Naive thymus-derived CD4-positive, alpha-beta T cell (primary cell): ENCODE measurements around the gene OR52N2. TPM values are rescaled to one million over a fixed set of nuclear protein-coding genes. Genes with fewer than 3 reads are reported as not detected.

ENCODE experiments used
- ATAC-seq: fragments of 150-1000 bp; cut with Tn5 transposase; 2 replicates; pipeline ENCODE4 v1.10.0; 2021; ENCODE audit warnings: mild to moderate bottlenecking, moderate library complexity
- CTCF ChIA-PET: fragments of 350-600 bp; sonication (Branson Sonifier 250); formaldehyde crosslinking; loops from one replicate; lab custom pipeline; 2021; ENCODE audit warnings: antibody characterized with exemption; lab: Charles Lee
- POLR2A ChIA-PET: fragments of 350-600 bp; sonication (Branson Sonifier 250); formaldehyde crosslinking; loops from one replicate; lab custom pipeline; 2021; ENCODE audit warnings: antibody characterized with exemption, inconsistent platforms; lab: Charles Lee
- DNase-seq, 9 donors: peaks; one replicate each; pipeline versions ENCODE4 v3.0.0 to v3.0.0-alpha.2; 2020 to 2022; ENCODE audit warnings: mixed read lengths in 1 of 9
- H3K27ac ChIP-seq: one replicate; pipeline ENCODE4 v1.7.0; 2013; ENCODE audit warnings: mild to moderate bottlenecking, low read depth, low read length, moderate library complexity
- H3K27me3 ChIP-seq, 2 donors: one replicate each; pipeline ENCODE4 v1.7.0; 2013; ENCODE audit warnings: low read length in 2 of 2, mild to moderate bottlenecking in 2 of 2, moderate library complexity in 2 of 2; ENCODE audit not compliant: control insufficient read depth in 2 of 2, insufficient read depth in 2 of 2
- H3K36me3 ChIP-seq, 3 experiments: 1 replicate in 2 of 3; 2 replicates in 1 of 3; pipeline ENCODE4 v1.7.0; 2013; ENCODE audit warnings: low read length in 3 of 3, mild to moderate bottlenecking in 3 of 3, moderate library complexity in 1 of 3; ENCODE audit not compliant: insufficient read depth in 3 of 3, control insufficient read depth in 2 of 3
- H3K4me1 ChIP-seq, 2 donors: one replicate each; pipeline ENCODE4 v1.7.0; 2013; ENCODE audit warnings: low read length in 2 of 2, mild to moderate bottlenecking in 2 of 2, moderate library complexity in 1 of 2; ENCODE audit not compliant: control insufficient read depth in 2 of 2, insufficient read depth in 2 of 2
- H3K4me3 ChIP-seq: 2 replicates; pipeline ENCODE4 v1.7.0; 2013; ENCODE audit warnings: mild to moderate bottlenecking, low read length
- H3K9me3 ChIP-seq, 3 experiments: 1 replicate in 2 of 3; 2 replicates in 1 of 3; pipeline ENCODE4 v1.7.0; 2013; ENCODE audit warnings: low read length in 3 of 3; ENCODE audit not compliant: control insufficient read depth in 2 of 3
- H3K27ac Mint-ChIP-seq, 9 donors: one replicate each; pipeline ENCODE4 v1.8.0; 2020 to 2022; ENCODE audit warnings: mixed read lengths in 9 of 9, mild to moderate bottlenecking in 8 of 9, moderate library complexity in 5 of 9, inconsistent platforms in 2 of 9
- H3K27me3 Mint-ChIP-seq, 5 donors: one replicate each; pipeline ENCODE4 v1.8.0; 2021 to 2022; ENCODE audit warnings: mixed read lengths in 5 of 5, mild to moderate bottlenecking in 1 of 5
- H3K36me3 Mint-ChIP-seq, 5 donors: one replicate each; pipeline ENCODE4 v1.8.0; 2020 to 2022; ENCODE audit warnings: mixed read lengths in 5 of 5, mild to moderate bottlenecking in 3 of 5, inconsistent platforms in 1 of 5
- H3K4me1 Mint-ChIP-seq, 7 donors: one replicate each; pipeline ENCODE4 v1.8.0; 2020 to 2022; ENCODE audit warnings: mixed read lengths in 7 of 7, mild to moderate bottlenecking in 3 of 7, inconsistent platforms in 1 of 7
- H3K4me3 Mint-ChIP-seq, 10 donors: one replicate each; pipeline ENCODE4 v1.8.0; 2020 to 2022; ENCODE audit warnings: mild to moderate bottlenecking in 10 of 10, mixed read lengths in 10 of 10, moderate library complexity in 6 of 10, inconsistent platforms in 2 of 10
- H3K9me3 Mint-ChIP-seq, 11 donors: one replicate each; pipeline ENCODE4 v1.8.0; 2020 to 2022; ENCODE audit warnings: mixed read lengths in 11 of 11, mild to moderate bottlenecking in 4 of 11, inconsistent platforms in 1 of 11, moderate library complexity in 1 of 11
- intact Hi-C, 2 donors: fragments of 100-400 bp; cut with micrococcal nuclease; formaldehyde crosslinking; loops; one replicate each; pipeline ENCODE4 v1.15.1; 2023
- polyA plus RNA-seq, 2 donors: library from polyadenylated mRNA; unstranded; fragments of 300-500 nt; fragmentation: Illumina TruSeq; gene quantifications; one replicate each; pipeline ENCODE4 v1.2.3, GENCODE V29; 2021
- total RNA-seq, 6 experiments: library from RNA in 5 of 6; stranded (reverse) in 5 of 6; gene quantifications; 1 replicate in 5 of 6; 2 replicates in 1 of 6; pipeline ENCODE4 v1.2.3 and lab custom pipeline; 2021 to 2026

The OR52N2 gene
- not detected for total RNA-seq
- not detected for polyA plus RNA-seq
- total RNA-seq (lab: John Stamatoyannopoulos, UW): not detected

GRCh38 chr11:5808500-5809121, at the start of gene OR52N2:
Gene OR52N2, plus strand, starts transcription at chr11:5808924. Its CDS starts 11,412 bp downstream, at chr11:5820336.
- H3K9me3 Mint-ChIP-seq: peaks cover 3 to 9% (median 6%) of the 10 kb centered on the region in 11 donors
- H3K36me3 Mint-ChIP-seq: peaks cover 0 to 4% (median 0%) of the 10 kb centered on the region in 5 donors
- peaks cover 0 to 5% (median 0%) of the 10 kb centered on the region in 3 experiments for H3K9me3 ChIP-seq
- CTCF ChIA-PET: interaction anchor here (0.8 to 2.8 kb wide), 6 partner anchors 124 to 1172 kb away, joined by 4 to 11 read pairs (median 6); partner anchors contain the start of genes OR51D1 and TRIM5
- ATAC-seq: peak; percentile 92
- intact Hi-C loops: loop anchor here (1.0 to 5.0 kb wide), 7 partner anchors 124 to 1621 kb away; partner anchors contain the start of gene OR51D1 (in 1 of the 2)
- peaks cover 12 to 29% (median 25%) of the 10 kb centered on the region in 5 donors for H3K27me3 Mint-ChIP-seq
- H3K27me3 ChIP-seq: peaks cover 0 to 6% of the 10 kb centered on the region in 2 donors
- no peaks in the 10 kb centered on the region for H3K36me3 ChIP-seq
- peak within 1 kb of the TSS; percentile 61 for H3K4me3 ChIP-seq
- peak within 1 kb of the TSS; percentile 86 to 95 (median 90) for H3K4me3 Mint-ChIP-seq
- peaks cover 7 to 16% (median 10%) of the 10 kb centered on the region in 7 donors for H3K4me1 Mint-ChIP-seq
- H3K4me1 ChIP-seq: no peaks in the 10 kb centered on the region
- peak; percentile 38 to 73 (median 66) for DNase-seq
- no peak within 1 kb of the TSS for H3K27ac ChIP-seq
- peak within 1 kb of the TSS in 8 of 9 donors; percentile 1 to 87 (median 20) for H3K27ac Mint-ChIP-seq
- POLR2A ChIA-PET: no interaction called here

DNA sequence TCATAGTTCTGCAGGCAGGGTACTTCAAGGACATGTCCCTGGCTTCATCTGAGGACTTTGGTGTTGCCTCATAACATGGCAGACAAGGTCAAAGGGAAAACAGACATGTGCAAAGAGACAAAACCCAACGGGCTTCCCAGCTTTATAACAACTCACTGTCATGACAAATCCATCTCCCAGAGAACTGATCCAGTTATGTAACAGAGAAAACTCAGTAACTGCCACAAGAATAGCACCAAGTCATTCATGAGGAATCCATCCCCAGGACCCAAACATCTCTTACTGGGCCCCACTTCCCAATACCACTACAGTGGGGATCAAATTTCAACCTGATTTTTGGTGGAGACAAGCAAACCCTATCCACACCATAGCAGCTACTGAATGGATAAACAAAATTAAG, 41.7 kb upstream of the OR52N2 start:
- Mint-ChIP-seq H3K4me1 (no peaks in the 10 kb centered on the region), H3K27ac (no peak overlapping the region)
- POLR2A ChIA-PET: no interaction called here

DNA sequence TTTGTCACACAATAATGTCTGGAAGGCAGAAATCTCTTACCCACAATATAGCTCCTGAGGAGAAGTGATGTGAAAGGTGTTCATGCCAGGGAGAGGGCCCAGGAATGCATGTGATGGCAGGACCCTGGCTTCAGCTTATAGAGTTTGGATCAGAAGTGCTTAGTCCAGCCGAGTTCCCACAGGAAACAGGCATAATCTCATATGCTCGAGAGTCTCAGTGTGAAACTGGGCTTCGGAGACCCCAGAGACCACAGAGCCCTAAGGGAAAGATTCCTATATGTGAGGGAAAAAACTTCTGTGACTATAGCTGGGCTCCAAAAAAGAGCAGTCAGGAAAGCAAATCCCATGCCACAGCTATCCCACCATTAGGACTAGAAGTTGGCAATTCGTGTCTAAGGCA, 25.5 kb upstream of the OR52N2 start, which contains the start of gene OR52N5:
OR52N5 (minus strand) TSS at position 101 of the 400 bp plus-strand sequence. CDS start 4,721 bp downstream, outside the sequence.
- H3K4me1 ChIP-seq: no peaks in the 10 kb centered on the region
- no peak for ATAC-seq
- ChIA-PET POLR2A (no interaction called here), CTCF (interaction anchor here (0.7 kb wide), 1 partner anchor 750 kb away, joined by 3 read pairs; no protein-coding TSS in a partner anchor)
- peaks cover under 1 to 23% (median 7%) of the 10 kb centered on the region in 5 donors for H3K27me3 Mint-ChIP-seq
- H3K9me3 ChIP-seq: no peaks in the 10 kb centered on the region
- no peaks in the 10 kb centered on the region for H3K27me3 ChIP-seq
- no peaks in the 10 kb centered on the region for H3K9me3 Mint-ChIP-seq
- H3K4me3 ChIP-seq: no peak within 1 kb of the TSS
- no peak for DNase-seq
- H3K36me3 ChIP-seq: no peaks in the 10 kb centered on the region
- H3K27ac ChIP-seq: no peak within 1 kb of the TSS
- H3K36me3 Mint-ChIP-seq: no peaks in the 10 kb centered on the region
- no peak within 1 kb of the TSS for H3K27ac Mint-ChIP-seq
- intact Hi-C loops: no loop called here
- no peak within 1 kb of the TSS for H3K4me3 Mint-ChIP-seq
- peaks cover 0 to 1% (median 0%) of the 10 kb centered on the region in 7 donors for H3K4me1 Mint-ChIP-seq

More for the DNA sequence above, 41.7 kb upstream of the OR52N2 start:
- H3K4me3 Mint-ChIP-seq: no peak overlapping the region
- intact Hi-C loops: no loop called here
- ATAC-seq (no peak), DNase-seq (no peak)
- Histone ChIP-seq H3K4me3 (no peak overlapping the region), H3K36me3 (no peaks in the 10 kb centered on the region), H3K4me1 (no peaks in the 10 kb centered on the region), H3K9me3 (no peaks in the 10 kb centered on the region), H3K27me3 (peaks cover 0 to 3% of the 10 kb centered on the region in 2 donors), H3K27ac (no peak overlapping the region)
- CTCF ChIA-PET: interaction anchor here (0.6 kb wide), 1 partner anchor 43 kb away, joined by 4 read pairs; no protein-coding TSS in a partner anchor
- peaks cover 0 to 4% (median 0%) of the 10 kb centered on the region in 5 donors for H3K27me3 Mint-ChIP-seq
- no peaks in the 10 kb centered on the region for H3K36me3 Mint-ChIP-seq
- H3K9me3 Mint-ChIP-seq: no peaks in the 10 kb centered on the region

GRCh38 chr11:5791165-5791564, 17.6 kb upstream of the OR52N2 start, which contains the start of gene OR52N1:
Gene OR52N1, minus strand, starts transcription at chr11:5791265. Its CDS starts 2,449 bp downstream, at chr11:5788816.
- Histone ChIP-seq H3K27ac (no peak within 1 kb of the TSS), H3K36me3 (no peaks in the 10 kb centered on the region), H3K4me3 (no peak within 1 kb of the TSS), H3K27me3 (no peaks in the 10 kb centered on the region), H3K4me1 (no peaks in the 10 kb centered on the region), H3K9me3 (no peaks in the 10 kb centered on the region)
- Mint-ChIP-seq H3K27me3 (peaks cover 0 to 15% (median 11%) of the 10 kb centered on the region in 5 donors), H3K4me1 (no peaks in the 10 kb centered on the region), H3K36me3 (no peaks in the 10 kb centered on the region), H3K27ac (no peak within 1 kb of the TSS), H3K4me3 (no peak within 1 kb of the TSS), H3K9me3 (no peaks in the 10 kb centered on the region)
- no peak for DNase-seq
- ChIA-PET POLR2A (no interaction called here), CTCF (no interaction called here)
- no peak for ATAC-seq
- intact Hi-C loops: no loop called here

DNA sequence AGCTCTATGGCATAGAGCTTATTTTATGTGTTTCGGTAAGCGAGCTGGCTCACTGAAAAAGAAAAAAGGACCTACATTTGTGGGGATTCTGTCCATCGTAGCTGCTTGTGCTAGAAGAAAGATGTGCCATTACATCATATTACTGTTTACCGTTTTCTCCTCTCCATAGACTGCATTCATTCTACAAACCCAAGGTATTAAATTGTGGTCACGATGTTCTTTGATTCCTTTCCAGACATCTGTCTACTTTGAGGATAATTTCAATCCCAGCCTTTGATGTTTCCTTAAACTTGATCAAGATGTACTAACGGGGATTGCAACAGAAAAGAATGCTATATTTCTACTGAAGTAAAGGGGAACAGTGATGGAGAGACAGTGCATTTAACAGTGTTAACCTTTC, 12.2 kb upstream of the OR52N2 start:
- no peak for ATAC-seq
- Mint-ChIP-seq H3K36me3 (no peaks in the 10 kb centered on the region), H3K4me3 (no peak overlapping the region), H3K27me3 (peaks cover 7 to 39% (median 30%) of the 10 kb centered on the region in 5 donors), H3K9me3 (no peaks in the 10 kb centered on the region), H3K4me1 (no peaks in the 10 kb centered on the region), H3K27ac (no peak overlapping the region)
- H3K36me3 ChIP-seq: no peaks in the 10 kb centered on the region
- no peak for DNase-seq
- peaks cover 0 to 6% of the 10 kb centered on the region in 2 donors for H3K27me3 ChIP-seq
- no peaks in the 10 kb centered on the region for H3K4me1 ChIP-seq
- no peak overlapping the region for H3K4me3 ChIP-seq
- intact Hi-C loops: no loop called here
- H3K9me3 ChIP-seq: no peaks in the 10 kb centered on the region
- ChIA-PET POLR2A (no interaction called here), CTCF (interaction anchor here (0.6 kb wide), 1 partner anchor 401 kb away, joined by 3 read pairs; no protein-coding TSS in a partner anchor)
- no peak overlapping the region for H3K27ac ChIP-seq

GRCh38 chr11:5803982-5804381, 4.7 kb upstream of the OR52N2 start:
- Mint-ChIP-seq H3K36me3 (peaks cover 0 to 9% (median 4%) of the 10 kb centered on the region in 5 donors), H3K27me3 (peaks cover 13 to 33% (median 22%) of the 10 kb centered on the region in 5 donors), H3K27ac (no peak overlapping the region), H3K9me3 (peaks cover 3 to 17% (median 11%) of the 10 kb centered on the region in 11 donors), H3K4me1 (peaks cover 2 to 10% (median 5%) of the 10 kb centered on the region in 7 donors), H3K4me3 (no peak overlapping the region)
- CTCF ChIA-PET: no interaction called here
- intact Hi-C loops: no loop called here
- Histone ChIP-seq H3K9me3 (peaks cover 0 to 5% (median 0%) of the 10 kb centered on the region in 3 experiments), H3K27me3 (no peaks in the 10 kb centered on the region), H3K4me3 (no peak overlapping the region), H3K27ac (no peak overlapping the region), H3K36me3 (no peaks in the 10 kb centered on the region), H3K4me1 (no peaks in the 10 kb centered on the region)
- DNase-seq: no peak
- ATAC-seq: no peak
- POLR2A ChIA-PET: no interaction called here
